ENCODE measurements around the gene FOXP1.

DNA sequence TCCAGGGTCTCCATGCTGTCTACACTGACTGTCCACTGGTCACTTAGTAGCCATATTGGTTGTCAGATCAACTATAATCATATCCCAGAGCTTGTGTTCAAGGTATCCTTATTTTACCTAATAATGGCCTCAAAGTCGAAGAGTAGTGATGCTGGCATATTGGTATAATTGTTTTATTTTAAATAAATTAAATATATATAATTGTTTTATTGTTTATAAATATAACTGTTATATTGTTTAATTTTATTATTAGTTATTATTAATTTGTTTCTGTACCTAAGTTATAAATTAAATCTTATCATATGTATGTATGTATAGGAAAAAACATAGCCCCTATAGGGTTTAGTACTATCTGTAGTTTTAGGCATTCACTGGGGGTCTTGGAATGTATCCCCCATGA is 205.0 kb downstream of the FOXP1 start:
- TF ChIP-seq, protein P1, sequence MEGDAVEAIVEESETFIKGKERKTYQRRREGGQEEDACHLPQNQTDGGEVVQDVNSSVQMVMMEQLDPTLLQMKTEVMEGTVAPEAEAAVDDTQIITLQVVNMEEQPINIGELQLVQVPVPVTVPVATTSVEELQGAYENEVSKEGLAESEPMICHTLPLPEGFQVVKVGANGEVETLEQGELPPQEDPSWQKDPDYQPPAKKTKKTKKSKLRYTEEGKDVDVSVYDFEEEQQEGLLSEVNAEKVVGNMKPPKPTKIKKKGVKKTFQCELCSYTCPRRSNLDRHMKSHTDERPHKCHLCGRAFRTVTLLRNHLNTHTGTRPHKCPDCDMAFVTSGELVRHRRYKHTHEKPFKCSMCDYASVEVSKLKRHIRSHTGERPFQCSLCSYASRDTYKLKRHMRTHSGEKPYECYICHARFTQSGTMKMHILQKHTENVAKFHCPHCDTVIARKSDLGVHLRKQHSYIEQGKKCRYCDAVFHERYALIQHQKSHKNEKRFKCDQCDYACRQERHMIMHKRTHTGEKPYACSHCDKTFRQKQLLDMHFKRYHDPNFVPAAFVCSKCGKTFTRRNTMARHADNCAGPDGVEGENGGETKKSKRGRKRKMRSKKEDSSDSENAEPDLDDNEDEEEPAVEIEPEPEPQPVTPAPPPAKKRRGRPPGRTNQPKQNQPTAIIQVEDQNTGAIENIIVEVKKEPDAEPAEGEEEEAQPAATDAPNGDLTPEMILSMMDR (IDR thresholded peaks at IDR 0.05 in 4 of 5, conservative IDR thresholded peaks at IDR 0.05 in 1 of 5): no peak
- TF ChIP-seq POLR2A (IDR thresholded peaks at IDR 0.05): no peak
